HepG2 (cell line): ENCODE measurements around the gene SHLD1. TPM values are rescaled to one million over a fixed set of nuclear protein-coding genes. Genes with fewer than 3 reads are reported as not detected.

Experiments
- ARNT2 ChIP-seq: sonication (generic); formaldehyde crosslinking; IDR thresholded peaks from 2 replicates; pipeline ENCODE4 v1.8.0; 2022; ENCODE audit warnings: mild to moderate bottlenecking, low read depth, missing genetic modification reagents, moderate library complexity
- CBX2 ChIP-seq, 2 experiments: fragments of 200-600 bp in 1 of 2; sonication (generic); formaldehyde crosslinking in 1 of 2; IDR thresholded peaks; 2 replicates each; pipeline versions ENCODE4 v1.7.0 to v1.8.1; 2018 to 2022; ENCODE audit warnings: low read depth in 2 of 2, low read length in 1 of 2, mild to moderate bottlenecking in 1 of 2, missing genetic modification reagents in 1 of 2
- DNMT1 ChIP-seq: sonication (generic); formaldehyde crosslinking; IDR thresholded peaks from 2 replicates; pipeline ENCODE4 v1.5.1; 2020; ENCODE audit warnings: mild to moderate bottlenecking, missing genetic modification reagents
- HDAC2 ChIP-seq: sonication (generic); formaldehyde crosslinking; IDR thresholded peaks from 2 replicates; pipeline ENCODE4 v1.4.0; 2020; ENCODE audit warnings: missing genetic modification reagents
- HNF4G ChIP-seq, 2 experiments: sonication (generic) in 1 of 2; formaldehyde crosslinking in 1 of 2; IDR thresholded peaks; 2 replicates each; pipeline versions ENCODE4 v1.4.0 to v1.6.1; 2011 to 2020; ENCODE audit warnings: borderline replicate concordance in 2 of 2, low read depth in 2 of 2, mild to moderate bottlenecking in 2 of 2, low read length in 1 of 2, missing genetic modification reagents in 1 of 2, moderate library complexity in 1 of 2
- KDM3A ChIP-seq: IDR thresholded peaks from 2 replicates; pipeline ENCODE4 v1.6.1; 2018; ENCODE audit warnings: low read depth, missing compliant biosample characterization
- KLF12 ChIP-seq: sonication (generic); formaldehyde crosslinking; IDR thresholded peaks from 2 replicates; pipeline ENCODE4 v1.4.0; 2020; ENCODE audit warnings: missing genetic modification reagents, borderline replicate concordance
- MAFG ChIP-seq: sonication (generic); formaldehyde crosslinking; IDR thresholded peaks from 2 replicates; pipeline ENCODE4 v1.5.1; 2020; ENCODE audit warnings: mild to moderate bottlenecking, missing genetic modification reagents
- MIER3 ChIP-seq: IDR thresholded peaks from 2 replicates; pipeline ENCODE4 v1.6.1; 2016; ENCODE audit warnings: missing compliant biosample characterization, borderline replicate concordance
- NR2F6 ChIP-seq, 2 experiments: IDR thresholded peaks; 2 replicates each; pipeline ENCODE4 v1.6.1; 2016; ENCODE audit warnings: antibody characterized with exemption in 1 of 2, mild to moderate bottlenecking in 1 of 2
- SIX4 ChIP-seq: sonication (generic); formaldehyde crosslinking; IDR thresholded peaks from 2 replicates; pipeline ENCODE4 v1.4.0; 2020; ENCODE audit warnings: missing genetic modification reagents
- YEATS2 ChIP-seq: sonication (generic); formaldehyde crosslinking; IDR thresholded peaks from 2 replicates; pipeline ENCODE4 v1.4.0; 2020; ENCODE audit warnings: missing genetic modification reagents, borderline replicate concordance
- YY1 ChIP-seq: IDR thresholded peaks from 2 replicates; pipeline ENCODE4 v1.6.1; 2011; ENCODE audit warnings: low read length, low read depth, moderate library complexity, mild to moderate bottlenecking; ENCODE audit not compliant: insufficient read depth, insufficient replicate concordance
- ZBTB20 ChIP-seq: sonication (generic); formaldehyde crosslinking; IDR thresholded peaks from 2 replicates; pipeline ENCODE4 v1.8.1; 2023; ENCODE audit warnings: missing genetic modification reagents, low read depth, mild to moderate bottlenecking, borderline replicate concordance
- ZNF101 ChIP-seq: sonication (generic); formaldehyde crosslinking; IDR thresholded peaks from 2 replicates; pipeline ENCODE4 v1.4.0; 2020; ENCODE audit warnings: mild to moderate bottlenecking, low read depth, missing genetic modification reagents, borderline replicate concordance
- ZNF431 ChIP-seq: sonication (generic); formaldehyde crosslinking; IDR thresholded peaks from 2 replicates; pipeline ENCODE4 v1.9.0; 2022; ENCODE audit warnings: missing genetic modification reagents, low read depth, mild to moderate bottlenecking, borderline replicate concordance
- ZNF569 ChIP-seq: sonication (generic); formaldehyde crosslinking; IDR thresholded peaks from 2 replicates; pipeline ENCODE4 v1.5.0; 2020; ENCODE audit warnings: mild to moderate bottlenecking, missing genetic modification reagents, moderate library complexity, borderline replicate concordance
- ZNF598 ChIP-seq: sonication (generic); formaldehyde crosslinking; IDR thresholded peaks from 2 replicates; pipeline ENCODE4 v1.5.1; 2020; ENCODE audit warnings: mild to moderate bottlenecking, missing genetic modification reagents, borderline replicate concordance
- polyA plus RNA-seq, 8 experiments: library from polyadenylated mRNA; depleted of rRNA in 3 of 8; stranded (reverse) in 7 of 8; unstranded in 1 of 8; fragments of >200 nt; fragmentation: Illumina TruSeq in 4 of 8; extraction: Trizol in 4 of 8; gene quantifications; 2 replicates each; pipeline versions ENCODE4 v1.2.1 to v1.2.3, GENCODE V29; 2011 to 2016; ENCODE audit warnings: low read depth in 4 of 8, missing spikeins in 1 of 8, mixed read lengths in 1 of 8; ENCODE audit not compliant: insufficient read depth in 1 of 8
- total RNA-seq, 5 experiments: library from RNA; depleted of rRNA; stranded (reverse); fragments of >200 nt; fragmentation: Illumina TruSeq; extraction: Trizol; gene quantifications; 2 replicates each; pipeline ENCODE4 v1.2.3, GENCODE V29; 2016; ENCODE audit warnings: low read depth in 1 of 5
- TF ChIP-seq, protein P1 (sequence below): sonication (generic); formaldehyde crosslinking; IDR thresholded peaks from 2 replicates; pipeline ENCODE4 v1.5.1; 2020; ENCODE audit warnings: mild to moderate bottlenecking, missing genetic modification reagents
- TF ChIP-seq, protein P2 (sequence below): sonication (generic); formaldehyde crosslinking; IDR thresholded peaks from 2 replicates; pipeline ENCODE4 v1.4.0; 2020; ENCODE audit warnings: missing genetic modification reagents
- TF ChIP-seq, protein P3 (sequence below): sonication (generic); formaldehyde crosslinking; IDR thresholded peaks from 2 replicates; pipeline ENCODE4 v1.8.0; 2022; ENCODE audit warnings: missing genetic modification reagents, low read depth, mild to moderate bottlenecking, borderline replicate concordance
- TF ChIP-seq, protein P4 (sequence below): sonication (generic); formaldehyde crosslinking; IDR thresholded peaks from 2 replicates; pipeline ENCODE4 v1.4.0; 2020; ENCODE audit warnings: mild to moderate bottlenecking, missing genetic modification reagents

The SHLD1 gene
- total and polyA plus RNA-seq, 2 of the 13 experiments (the other 11 are each of a cell fraction or from before 2014, with no cell fraction given) = 8.9 to 10.0 TPM

DNA sequence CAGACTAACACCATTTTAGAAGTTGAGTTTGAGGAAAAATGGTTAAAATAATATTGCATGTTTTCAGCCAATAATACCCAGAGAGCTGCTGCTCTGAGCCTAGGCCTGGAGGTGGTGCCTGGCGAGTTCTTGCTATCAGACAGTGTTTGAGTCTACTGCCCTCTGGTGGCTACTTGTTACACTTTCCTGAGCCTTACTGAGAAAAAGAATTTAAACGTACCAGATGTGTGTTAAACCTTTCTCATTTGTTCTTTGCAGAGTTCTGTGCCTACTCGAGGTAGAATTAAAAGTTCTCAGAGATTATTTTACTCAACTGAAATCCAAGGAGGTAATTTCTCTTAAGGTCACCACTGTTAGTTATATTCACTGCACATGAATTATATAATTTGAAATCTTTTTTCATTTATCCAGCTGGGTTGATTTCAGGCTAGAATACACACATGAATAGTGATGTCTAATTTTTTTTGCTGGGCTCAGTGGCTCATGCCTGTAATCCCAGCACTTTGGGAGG is 38.2 kb downstream of the SHLD1 start (continued):
- TF ChIP-seq, protein P1, sequence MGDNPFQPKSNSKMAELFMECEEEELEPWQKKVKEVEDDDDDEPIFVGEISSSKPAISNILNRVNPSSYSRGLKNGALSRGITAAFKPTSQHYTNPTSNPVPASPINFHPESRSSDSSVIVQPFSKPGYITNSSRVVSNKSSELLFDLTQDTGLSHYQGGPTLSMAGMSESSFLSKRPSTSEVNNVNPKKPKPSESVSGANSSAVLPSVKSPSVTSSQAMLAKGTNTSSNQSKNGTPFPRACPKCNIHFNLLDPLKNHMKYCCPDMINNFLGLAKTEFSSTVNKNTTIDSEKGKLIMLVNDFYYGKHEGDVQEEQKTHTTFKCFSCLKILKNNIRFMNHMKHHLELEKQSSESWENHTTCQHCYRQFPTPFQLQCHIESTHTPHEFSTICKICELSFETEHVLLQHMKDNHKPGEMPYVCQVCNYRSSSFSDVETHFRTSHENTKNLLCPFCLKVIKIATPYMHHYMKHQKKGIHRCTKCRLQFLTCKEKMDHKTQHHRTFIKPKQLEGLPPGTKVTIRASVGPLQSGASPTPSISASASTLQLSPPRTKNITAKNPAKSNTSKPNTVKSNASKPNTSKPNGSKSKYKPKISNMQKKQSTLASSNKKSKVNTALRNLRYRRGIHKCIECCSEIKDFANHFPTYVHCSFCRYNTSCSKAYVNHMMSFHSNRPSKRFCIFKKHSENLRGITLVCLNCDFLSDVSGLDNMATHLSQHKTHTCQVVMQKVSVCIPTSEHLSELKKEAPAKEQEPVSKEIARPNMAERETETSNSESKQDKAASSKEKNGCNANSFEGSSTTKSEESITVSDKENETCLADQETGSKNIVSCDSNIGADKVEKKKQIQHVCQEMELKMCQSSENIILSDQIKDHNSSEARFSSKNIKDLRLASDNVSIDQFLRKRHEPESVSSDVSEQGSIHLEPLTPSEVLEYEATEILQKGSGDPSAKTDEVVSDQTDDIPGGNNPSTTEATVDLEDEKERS (CRISPR knock-in tag) = no peak
- TF ChIP-seq YEATS2 = peak; percentile 37; the same call in 1 of the 2 replicates
- TF ChIP-seq, protein P2, sequence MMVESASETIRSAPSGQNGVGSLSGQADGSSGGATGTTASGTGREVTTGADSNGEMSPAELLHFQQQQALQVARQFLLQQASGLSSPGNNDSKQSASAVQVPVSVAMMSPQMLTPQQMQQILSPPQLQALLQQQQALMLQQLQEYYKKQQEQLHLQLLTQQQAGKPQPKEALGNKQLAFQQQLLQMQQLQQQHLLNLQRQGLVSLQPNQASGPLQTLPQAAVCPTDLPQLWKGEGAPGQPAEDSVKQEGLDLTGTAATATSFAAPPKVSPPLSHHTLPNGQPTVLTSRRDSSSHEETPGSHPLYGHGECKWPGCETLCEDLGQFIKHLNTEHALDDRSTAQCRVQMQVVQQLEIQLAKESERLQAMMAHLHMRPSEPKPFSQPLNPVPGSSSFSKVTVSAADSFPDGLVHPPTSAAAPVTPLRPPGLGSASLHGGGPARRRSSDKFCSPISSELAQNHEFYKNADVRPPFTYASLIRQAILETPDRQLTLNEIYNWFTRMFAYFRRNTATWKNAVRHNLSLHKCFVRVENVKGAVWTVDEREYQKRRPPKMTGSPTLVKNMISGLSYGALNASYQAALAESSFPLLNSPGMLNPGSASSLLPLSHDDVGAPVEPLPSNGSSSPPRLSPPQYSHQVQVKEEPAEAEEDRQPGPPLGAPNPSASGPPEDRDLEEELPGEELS (CRISPR knock-in tag) = no peak
- TF ChIP-seq ZNF101 = no peak
- no peak for TF ChIP-seq ZNF431 (CRISPR knock-in tag)
- TF ChIP-seq DNMT1 (CRISPR knock-in tag) = no peak
- TF ChIP-seq, protein P3, sequence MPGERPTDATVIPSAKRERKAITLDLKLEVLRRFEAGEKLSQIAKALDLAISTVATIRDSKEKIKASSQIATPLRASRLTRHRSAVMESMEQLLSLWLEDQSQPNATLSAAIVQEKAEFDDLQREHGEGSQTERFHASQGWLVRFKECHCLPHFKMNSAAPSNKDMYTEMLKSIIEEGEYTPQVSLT = no peak
- TF ChIP-seq, protein P4, sequence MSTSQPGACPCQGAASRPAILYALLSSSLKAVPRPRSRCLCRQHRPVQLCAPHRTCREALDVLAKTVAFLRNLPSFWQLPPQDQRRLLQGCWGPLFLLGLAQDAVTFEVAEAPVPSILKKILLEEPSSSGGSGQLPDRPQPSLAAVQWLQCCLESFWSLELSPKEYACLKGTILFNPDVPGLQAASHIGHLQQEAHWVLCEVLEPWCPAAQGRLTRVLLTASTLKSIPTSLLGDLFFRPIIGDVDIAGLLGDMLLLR (CRISPR knock-in tag) = no peak
- no peak for TF ChIP-seq NR2F6 (IDR thresholded peaks at IDR 0.05)
- no peak for TF ChIP-seq NR2F6 (CRISPR knock-in tag; IDR thresholded peaks at IDR 0.05)
- TF ChIP-seq ARNT2 (CRISPR knock-in tag) = no peak
- no peak for TF ChIP-seq KLF12 (CRISPR knock-in tag)
- no peak for TF ChIP-seq HDAC2 (CRISPR knock-in tag)
- no peak for TF ChIP-seq MAFG
- TF ChIP-seq ZBTB20 = no peak
- TF ChIP-seq HNF4G (IDR thresholded peaks at IDR 0.05; ENCODE audit: borderline replicate concordance, low read depth, low read length) = no peak
- no peak for TF ChIP-seq HNF4G (CRISPR knock-in tag; IDR thresholded peaks at IDR 0.05; ENCODE audit: borderline replicate concordance, low read depth)
- no peak for TF ChIP-seq SIX4 (CRISPR knock-in tag)
- no peak for TF ChIP-seq KDM3A (CRISPR knock-in tag)
- no peak for TF ChIP-seq CBX2 (IDR thresholded peaks at IDR 0.05; ENCODE audit: low read depth, low read length)
- TF ChIP-seq CBX2 (CRISPR knock-in tag; IDR thresholded peaks at IDR 0.05; ENCODE audit: low read depth) = no peak
- no peak; the same call in 1 of the 2 replicates for TF ChIP-seq ZNF598 (CRISPR knock-in tag)
- peak; percentile 65 for TF ChIP-seq MIER3 (CRISPR knock-in tag)
- TF ChIP-seq YY1 = no peak
- no peak for TF ChIP-seq ZNF569 (CRISPR knock-in tag)
